Stimulated activated CD8-positive, alpha-beta memory T cell treated with anti-CD3 and anti-CD28 coated beads, Interleukin-15, amount 100 ng/mL, for 48 hours (primary cell): ENCODE data around the gene HLTF.
"Not testable (repeated sequence)": the region's sequence is repeated elsewhere in the genome, so short reads cannot be mapped to it uniquely, and the experiment has no call there.

ENCODE experiments used
- DNase-seq, 2 donors: peaks; one replicate each; pipeline ENCODE4 v3.0.0-alpha.2; 2020; ENCODE audit warnings: low read depth in 2 of 2

The HLTF gene

DNA sequence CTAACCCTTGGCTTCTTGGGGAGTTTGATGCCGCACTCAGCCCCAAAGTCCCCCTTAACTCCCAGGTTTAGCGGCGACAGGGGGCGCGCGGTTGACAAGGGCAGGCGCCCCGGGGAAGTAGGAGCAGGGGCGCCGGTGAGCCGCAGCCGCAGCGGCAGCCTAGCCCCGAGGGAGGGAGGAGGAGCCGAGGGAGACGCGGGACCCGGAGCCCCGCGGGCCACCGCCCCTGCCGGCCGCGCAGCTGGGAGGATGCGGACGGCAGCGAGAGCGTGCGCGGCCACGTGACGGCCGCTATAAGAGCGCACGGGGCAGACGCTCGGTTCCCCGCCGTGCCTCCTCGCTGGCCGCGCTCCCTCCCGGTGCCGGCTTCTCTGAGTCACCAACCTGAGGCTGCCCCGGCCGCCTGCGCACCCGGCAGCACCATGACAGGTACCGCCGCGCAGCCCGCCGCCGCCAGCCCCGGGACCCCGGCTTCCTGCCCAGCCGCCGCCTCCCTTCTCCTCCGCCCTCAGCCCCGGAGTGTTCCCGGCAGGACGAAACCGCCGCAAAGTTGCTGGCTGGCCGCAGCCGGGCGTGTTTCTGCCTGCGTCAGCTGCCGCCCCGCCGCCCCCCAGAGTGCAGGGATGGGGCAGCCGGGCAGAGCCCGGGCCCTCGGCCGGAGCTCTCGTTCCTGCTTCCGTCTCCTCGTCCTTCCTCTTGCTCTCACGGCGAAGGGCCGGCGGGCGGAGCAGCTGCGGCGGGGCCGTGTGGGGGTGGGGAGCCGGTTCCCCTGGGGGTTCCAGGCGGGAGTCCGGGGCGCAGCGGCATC is 94.9 kb downstream of the HLTF start, which contains the start of gene GYG1:
Gene GYG1, plus strand, starts transcription at position 322 of the 808 bp plus-strand sequence. Its CDS starts 101 bp downstream, at position 423.
- peak; percentile 69 to 70 for DNase-seq

DNA sequence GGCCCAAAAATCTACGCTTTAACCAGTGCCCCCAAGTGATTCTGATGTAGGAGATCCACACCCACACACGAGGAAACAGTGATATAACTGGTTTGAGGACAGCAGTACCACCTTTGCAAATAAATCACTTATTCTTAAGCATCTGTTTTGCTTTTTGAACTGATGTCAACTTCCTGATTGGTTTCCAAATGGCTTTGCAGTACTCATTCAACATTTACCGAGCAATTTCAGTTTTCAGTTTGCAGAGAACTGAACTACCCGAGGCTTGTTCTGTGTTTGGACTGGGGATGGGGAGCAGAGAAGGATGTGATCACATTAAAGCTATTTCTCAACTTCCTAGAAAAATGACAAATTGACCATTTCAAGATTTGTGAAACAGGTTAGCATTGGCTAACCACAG is 96.1 kb downstream of the HLTF start:
- no peak for DNase-seq

DNA sequence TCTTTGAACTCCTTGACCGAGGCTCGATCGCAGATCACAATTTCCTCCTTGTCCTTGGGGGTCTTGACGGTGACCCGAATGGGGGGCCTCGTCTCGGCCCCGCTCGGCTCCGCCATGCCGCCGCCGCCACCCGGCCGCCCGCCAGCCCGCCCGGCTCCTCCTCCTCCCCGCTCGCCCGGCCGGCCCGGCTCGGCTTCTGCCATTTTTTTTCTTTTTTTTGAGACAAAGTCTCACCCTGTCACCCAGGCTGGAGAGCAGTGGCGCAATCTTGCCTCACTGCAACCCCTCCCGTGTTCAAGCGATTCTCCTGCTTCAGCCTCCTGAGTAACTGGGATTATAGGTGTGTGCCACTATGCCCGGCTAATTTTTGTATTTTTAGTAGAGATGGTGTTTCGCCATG is 98.8 kb downstream of the HLTF start:
- not testable (repeated sequence) for DNase-seq

DNA sequence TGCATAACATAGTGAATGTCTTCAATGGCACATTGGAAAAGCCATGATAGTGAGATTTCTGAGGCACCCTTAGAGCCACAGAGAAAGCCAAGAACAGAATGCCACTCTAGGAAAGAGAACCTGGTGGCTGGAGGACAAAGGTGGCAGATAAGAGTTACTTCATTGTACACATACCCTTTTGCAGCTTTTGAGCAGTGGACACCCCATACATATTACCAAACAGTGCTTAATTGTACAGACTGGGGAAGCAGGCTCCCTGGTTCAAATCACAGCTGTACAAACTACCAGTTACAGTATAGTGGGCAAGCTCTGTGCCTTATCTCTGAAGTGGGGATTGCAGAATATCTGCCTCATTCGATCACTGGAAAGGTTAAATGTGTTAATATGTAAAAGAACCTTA is 105.1 kb downstream of the HLTF start:
- DNase-seq: no peak
